Measurements from ENCODE around the gene SLC47A2.

GRCh38 chr17:19725486-19725885 lies 9.1 kb upstream of the SLC47A2 start:
- no peak for TF ChIP-seq CTCF (IDR thresholded peaks at IDR 0.05)
- no peak for TF ChIP-seq ZFX (IDR thresholded peaks at IDR 0.05; ENCODE audit: borderline replicate concordance)
